Measurements from ENCODE around the gene ZNF311.

DNA sequence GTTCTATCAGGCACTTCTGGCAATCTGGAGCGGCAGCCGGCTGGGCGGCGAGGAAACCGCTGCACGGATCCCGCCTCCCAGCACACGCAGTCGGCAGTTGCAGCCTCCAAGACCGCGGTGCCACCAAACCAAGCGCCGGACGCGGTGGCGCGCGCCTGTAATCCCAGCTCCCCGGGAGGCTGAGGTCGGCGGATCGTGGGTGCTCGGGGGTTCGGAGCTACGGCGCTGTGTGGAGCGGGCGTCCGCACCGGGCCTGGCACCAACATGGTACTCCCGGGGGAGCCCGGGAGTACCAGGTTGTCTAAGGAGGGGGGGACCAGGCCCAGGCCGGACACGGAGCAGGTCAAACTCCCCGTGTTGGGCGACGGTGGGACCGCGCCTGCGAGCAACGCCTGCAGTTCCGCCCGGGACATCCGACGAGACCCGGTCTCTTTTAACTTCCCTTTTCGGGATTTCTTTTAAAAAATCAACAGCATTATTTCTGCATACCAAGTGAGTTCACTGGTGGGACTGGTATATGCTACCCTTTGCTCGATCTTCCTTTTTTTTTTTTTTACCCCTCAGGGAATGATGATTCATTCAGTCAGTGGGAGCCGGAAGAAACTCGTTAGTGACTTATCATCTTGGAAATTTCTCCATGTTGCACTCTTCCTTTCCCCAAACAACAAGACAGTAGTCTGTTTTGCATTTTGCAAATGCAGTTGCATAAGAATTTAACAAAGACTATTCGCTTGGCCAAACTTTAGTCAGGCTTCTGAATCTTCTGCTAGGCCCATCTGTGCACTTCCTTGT is 27.6 kb downstream of the ZNF311 start:
- TF ChIP-seq, protein P1, sequence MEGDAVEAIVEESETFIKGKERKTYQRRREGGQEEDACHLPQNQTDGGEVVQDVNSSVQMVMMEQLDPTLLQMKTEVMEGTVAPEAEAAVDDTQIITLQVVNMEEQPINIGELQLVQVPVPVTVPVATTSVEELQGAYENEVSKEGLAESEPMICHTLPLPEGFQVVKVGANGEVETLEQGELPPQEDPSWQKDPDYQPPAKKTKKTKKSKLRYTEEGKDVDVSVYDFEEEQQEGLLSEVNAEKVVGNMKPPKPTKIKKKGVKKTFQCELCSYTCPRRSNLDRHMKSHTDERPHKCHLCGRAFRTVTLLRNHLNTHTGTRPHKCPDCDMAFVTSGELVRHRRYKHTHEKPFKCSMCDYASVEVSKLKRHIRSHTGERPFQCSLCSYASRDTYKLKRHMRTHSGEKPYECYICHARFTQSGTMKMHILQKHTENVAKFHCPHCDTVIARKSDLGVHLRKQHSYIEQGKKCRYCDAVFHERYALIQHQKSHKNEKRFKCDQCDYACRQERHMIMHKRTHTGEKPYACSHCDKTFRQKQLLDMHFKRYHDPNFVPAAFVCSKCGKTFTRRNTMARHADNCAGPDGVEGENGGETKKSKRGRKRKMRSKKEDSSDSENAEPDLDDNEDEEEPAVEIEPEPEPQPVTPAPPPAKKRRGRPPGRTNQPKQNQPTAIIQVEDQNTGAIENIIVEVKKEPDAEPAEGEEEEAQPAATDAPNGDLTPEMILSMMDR (IDR thresholded peaks at IDR 0.05), result no peak
- no peak for TF ChIP-seq POLR2A (IDR thresholded peaks at IDR 0.05)
